SK-N-SH (cell line): ENCODE data around the gene ZFX. TPM values are rescaled to one million over a fixed set of nuclear protein-coding genes. Genes with fewer than 3 reads are reported as not detected.

ENCODE experiments used
- CTCF ChIA-PET: fragments of 300-600, 350-600 bp; formaldehyde crosslinking; extraction: SDS; loops from one replicate; lab custom pipeline; 2021; lab: Yijun Ruan, JAX
- POLR2A ChIA-PET: fragments of 350-600 bp; sonication (Branson Sonifier 250); formaldehyde crosslinking; extraction: SDS; loops from one replicate; lab custom pipeline; 2020; ENCODE audit warnings: antibody characterized with exemption, inconsistent platforms; lab: Yijun Ruan, JAX
- DNase-seq: peaks from one replicate; pipeline ENCODE4 v3.0.0; 2012
- H2AFZ ChIP-seq: fragments of 200-600 bp; sonication (generic); 2 replicates; pipeline ENCODE4 v1.8.1; 2016; ENCODE audit warnings: antibody characterized with exemption, mild to moderate bottlenecking, low read depth
- H3F3A ChIP-seq: fragments of 200-600 bp; sonication (generic); replicated peaks from 2 replicates; pipeline ENCODE3; 2016; ENCODE audit warnings: antibody characterized with exemption, mild to moderate bottlenecking; ENCODE audit not compliant: insufficient read depth
- H3K27ac ChIP-seq, 2 experiments: fragments of 200-500 bp in 1 of 2; fragments of 200-600 bp in 1 of 2; sonication (Bioruptor generic) in 1 of 2; sonication (generic), shearing (Covaris generic) in 1 of 2; 2 replicates each; pipeline versions ENCODE4 v1.5.1 to v1.6.1; 2014 to 2016; ENCODE audit warnings: low read depth in 2 of 2, inconsistent platforms in 1 of 2, low read length in 1 of 2, mild to moderate bottlenecking in 1 of 2, mixed read lengths in 1 of 2
- H3K27me3 ChIP-seq: fragments of 200-600 bp; sonication (generic), shearing (Covaris generic); 2 replicates; pipeline ENCODE4 v1.6.1; 2016; ENCODE audit warnings: mixed run types; ENCODE audit not compliant: insufficient read depth
- H3K36me3 ChIP-seq, 2 experiments: fragments of 200-500 bp in 1 of 2; fragments of 200-600 bp in 1 of 2; sonication (Bioruptor generic) in 1 of 2; sonication (generic) in 1 of 2; replicated peaks in 1 of 2; 2 replicates each; pipeline versions ENCODE3 to v1.5.1; 2014 to 2016; ENCODE audit warnings: low read length in 1 of 2, mild to moderate bottlenecking in 1 of 2; ENCODE audit not compliant: insufficient read depth in 2 of 2, control insufficient read depth in 1 of 2
- H3K4me1 ChIP-seq, 2 experiments: fragments of 200-500 bp in 1 of 2; fragments of 200-600 bp in 1 of 2; sonication (Bioruptor generic) in 1 of 2; sonication (generic), shearing (Covaris generic) in 1 of 2; 2 replicates each; pipeline versions ENCODE4 v1.5.1 to v1.6.1; 2014 to 2016; ENCODE audit warnings: low read depth in 1 of 2, low read length in 1 of 2, mixed run types in 1 of 2; ENCODE audit not compliant: insufficient read depth in 2 of 2, control insufficient read depth in 1 of 2
- H3K4me2 ChIP-seq: fragments of 200-600 bp; sonication (generic), shearing (Covaris generic); 2 replicates; pipeline ENCODE4 v1.6.1; 2017; ENCODE audit warnings: mixed run types
- H3K4me3 ChIP-seq, 2 experiments: fragments of 200-500 bp in 1 of 2; fragments of 200-600 bp in 1 of 2; sonication (Bioruptor generic) in 1 of 2; sonication (generic), shearing (Covaris generic) in 1 of 2; 2 replicates each; pipeline versions ENCODE4 v1.5.1 to v1.8.1; 2014 to 2016; ENCODE audit warnings: low read depth in 2 of 2, inconsistent platforms in 1 of 2, low read length in 1 of 2, mild to moderate bottlenecking in 1 of 2, mixed read lengths in 1 of 2, moderate library complexity in 1 of 2
- H3K79me2 ChIP-seq: fragments of 200-600 bp; sonication (generic); 2 replicates; pipeline ENCODE4 v1.8.1; 2017; ENCODE audit warnings: mild to moderate bottlenecking; ENCODE audit not compliant: insufficient read depth
- H3K9ac ChIP-seq: fragments of 200-600 bp; sonication (generic); 2 replicates; pipeline ENCODE4 v1.6.1; 2017; ENCODE audit warnings: mixed run types
- H3K9me2 ChIP-seq: fragments of 200-600 bp; sonication (generic); 2 replicates; pipeline ENCODE4 v1.6.1; 2017; ENCODE audit warnings: mixed run types
- H3K9me3 ChIP-seq: fragments of 200-600 bp; sonication (generic); 2 replicates; pipeline ENCODE4 v1.6.1; 2017; ENCODE audit warnings: mixed run types, mild to moderate bottlenecking, moderate library complexity
- H4K20me1 ChIP-seq: fragments of 200-600 bp; sonication (generic); 2 replicates; pipeline ENCODE4 v1.6.1; 2017; ENCODE audit warnings: mild to moderate bottlenecking, mixed run types; ENCODE audit not compliant: insufficient read depth
- ELF1 ChIP-seq: IDR thresholded peaks from 2 replicates; pipeline ENCODE4 v1.4.0; 2012
- EZH2phosphoT487 ChIP-seq: fragments of 200-600 bp; sonication (generic); IDR thresholded peaks from 2 replicates; pipeline ENCODE4 v1.6.1; 2017; ENCODE audit warnings: low read depth, mixed run types, mild to moderate bottlenecking, antibody characterized with exemption, moderate library complexity, borderline replicate concordance
- FOSL2 ChIP-seq: IDR thresholded peaks from 2 replicates; pipeline ENCODE4 v1.4.0; 2012; ENCODE audit warnings: low read depth, mild to moderate bottlenecking, moderate library complexity, borderline replicate concordance
- FOXJ3 ChIP-seq: sonication (generic); formaldehyde crosslinking; IDR thresholded peaks from 2 replicates; pipeline ENCODE4 v1.5.1; 2020; ENCODE audit warnings: mild to moderate bottlenecking, missing genetic modification reagents
- GATA2 ChIP-seq: sonication (generic); formaldehyde crosslinking; IDR thresholded peaks from 2 replicates; pipeline ENCODE4 v1.5.0; 2020; ENCODE audit warnings: mild to moderate bottlenecking, missing genetic modification reagents
- MAX ChIP-seq: IDR thresholded peaks from 2 replicates; pipeline ENCODE4 v1.4.0; 2012; ENCODE audit warnings: low read depth
- MEF2A ChIP-seq: IDR thresholded peaks from 2 replicates; pipeline ENCODE4 v1.4.0; 2012; ENCODE audit warnings: low read depth, borderline replicate concordance
- NFIC ChIP-seq: IDR thresholded peaks from 2 replicates; pipeline ENCODE4 v1.4.0; 2012; ENCODE audit warnings: borderline replicate concordance
- RAD21 ChIP-seq: IDR thresholded peaks from 2 replicates; pipeline ENCODE4 v1.6.1; 2012; ENCODE audit warnings: mild to moderate bottlenecking, low read length
- RCOR1 ChIP-seq: fragments of 150-350 bp; IDR thresholded peaks from 2 replicates; pipeline ENCODE4 v1.6.1; 2017; ENCODE audit warnings: antibody characterized with exemption, low read length
- REST ChIP-seq: IDR thresholded peaks from 2 replicates; pipeline ENCODE4 v1.6.1; 2012; ENCODE audit warnings: mild to moderate bottlenecking, low read depth, low read length, moderate library complexity
- TAF1 ChIP-seq: IDR thresholded peaks from 2 replicates; pipeline ENCODE4 v1.6.1; 2012; ENCODE audit warnings: low read depth, mild to moderate bottlenecking, low read length, moderate library complexity, borderline replicate concordance
- TEAD4 ChIP-seq: IDR thresholded peaks from 2 replicates; pipeline ENCODE4 v1.4.0; 2012; ENCODE audit warnings: mild to moderate bottlenecking, borderline replicate concordance; ENCODE audit not compliant: insufficient read depth
- USF1 ChIP-seq: IDR thresholded peaks from 2 replicates; pipeline ENCODE4 v1.4.0; 2012; ENCODE audit warnings: low read depth, borderline replicate concordance
- WGBS: methylation state at CpG from one replicate; pipeline ENCODE4 v1.1.6; 2017; ENCODE audit warnings: low lambda C conversion rate; 5-methylcytosine and 5-hydroxymethylcytosine counted together
- polyA plus RNA-seq, 3 experiments: library from polyadenylated mRNA; depleted of rRNA; stranded (reverse); fragments of >200 nt; gene quantifications; 2 replicates each; pipeline ENCODE4 v1.2.3, GENCODE V29; 2012

Gene ZFX
- polyA plus RNA-seq (2012; rRNA removed): 9.0 and 11.9 TPM in 2 replicates
- polyA plus RNA-seq (2012; cell fraction: cytosol; rRNA removed): 10.7 and 13.0 TPM in 2 replicates
- 11.9 and 20.4 TPM in 2 replicates for polyA plus RNA-seq (2012; cell fraction: nucleus; rRNA removed)

GRCh38 chrX:24149351-24150050 lies at the start of gene ZFX:
TSS of gene ZFX (plus strand) at chrX:24149729. CDS start at chrX:24172743, 23,014 bp downstream.
- TF ChIP-seq ELF1 (0 out of 2 replicates have a peak, but pooled peaks have one; percentile 28), TAF1 (0 out of 2 replicates have a peak, but pooled peaks have one; percentile 36), MEF2A (no peak), FOXJ3 (no peak), RCOR1 (no peak), MAX (peak; percentile 25; the same call in 1 of the 2 replicates)
- H3K4me2 ChIP-seq: peak within 1 kb of the TSS; percentile 85
- H4K20me1 ChIP-seq: peaks cover 41% of the 10 kb centered on the region
- H3K9me3 ChIP-seq: no peaks in the 10 kb centered on the region
- no peaks in the 10 kb centered on the region for H3K9me2 ChIP-seq
- no peaks in the 10 kb centered on the region for H3K27me3 ChIP-seq
- H2AFZ ChIP-seq: peak within 1 kb of the TSS; percentile 61
- 0% methylated on average over 3 of the region's 104 CpGs for WGBS
- H3K79me2 ChIP-seq: peaks cover 42% of the 10 kb centered on the region
- CTCF ChIA-PET: interaction anchor here (1.2 to 1.6 kb wide), 3 partner anchors 16 to 96 kb away, joined by 3 to 7 read pairs (median 3); partner anchors contain the start of gene EIF2S3
- DNase-seq: peak; percentile 83
- H3K27ac ChIP-seq: peak within 1 kb of the TSS; percentile 95 to 98
- peaks cover 30 to 61% of the 10 kb centered on the region in 2 experiments for H3K4me1 ChIP-seq
- H3F3A ChIP-seq: peaks cover 54% of the 10 kb centered on the region
- H3K4me3 ChIP-seq: peak within 1 kb of the TSS; percentile 86 to 95
- H3K9ac ChIP-seq: peak within 1 kb of the TSS; percentile 96
- H3K36me3 ChIP-seq: peaks cover 0 to 5% of the 10 kb centered on the region in 2 experiments
- POLR2A ChIA-PET: interaction anchor here (1.2 kb wide), 1 partner anchor 133 kb away, joined by 4 read pairs; no protein-coding TSS in a partner anchor

- CTCF ChIA-PET: no interaction called here
- Histone ChIP-seq H3K36me3 (peaks cover 0 to 3% of the 10 kb centered on the region in 2 experiments), H3K27ac (no peak overlapping the region), H3K9me2 (no peaks in the 10 kb centered on the region), H3K9ac (no peak overlapping the region), H3K4me3 (no peak overlapping the region), H4K20me1 (no peaks in the 10 kb centered on the region), H3K4me2 (no peak overlapping the region), H3K27me3 (no peaks in the 10 kb centered on the region; the same call in 1 of the 2 replicates), H2AFZ (peak overlapping the region; percentile 71; the same call in 1 of the 2 replicates), H3K9me3 (no peaks in the 10 kb centered on the region), H3F3A (no peaks in the 10 kb centered on the region), H3K4me1 (0 out of 4 replicates have a peak, but pooled peaks cover 0 to 6% of the 10 kb centered on the region in 2 experiments), H3K79me2 (no peaks in the 10 kb centered on the region)
- TF ChIP-seq NFIC (no peak), EZH2phosphoT487 (no peak), TEAD4 (no peak), REST (no peak), TAF1 (no peak), FOSL2 (no peak), USF1 (no peak), GATA2 (no peak), MEF2A (no peak), RAD21 (no peak)
- WGBS: 44% methylated on average over 2 of the region's 2 CpGs
- POLR2A ChIA-PET: no interaction called here
- no peak for DNase-seq
These were observed 48.8 kb upstream of the ZFX start for GRCh38 chrX:24100713-24101112.
